Mesenchymal stem cell (in vitro differentiated cells and primary cell): ENCODE measurements around the gene SH3TC1.

ENCODE experiments used
- DNase-seq: peaks from one replicate; pipeline ENCODE4 v3.0.0-alpha.2; 2013
- H2AFZ ChIP-seq: one replicate; pipeline ENCODE4 v1.6.1; 2013; ENCODE audit warnings: low read depth, mild to moderate bottlenecking, control low read depth, inconsistent platforms, low read length, moderate library complexity
- H2AK5ac ChIP-seq: 2 replicates; pipeline ENCODE4 v1.6.1; 2013; ENCODE audit warnings: low read length, moderate library complexity, mild to moderate bottlenecking, inconsistent platforms; ENCODE audit not compliant: severe bottlenecking
- H2BK120ac ChIP-seq: one replicate; pipeline ENCODE4 v1.6.1; 2013; ENCODE audit warnings: low read depth, mild to moderate bottlenecking, inconsistent platforms, low read length, moderate library complexity
- H2BK12ac ChIP-seq, 2 experiments: one replicate each; pipeline ENCODE4 v1.6.1; 2013; ENCODE audit warnings: inconsistent platforms in 2 of 2, low read length in 2 of 2, mild to moderate bottlenecking in 2 of 2, moderate library complexity in 2 of 2, control low read depth in 1 of 2
- H2BK15ac ChIP-seq: one replicate; pipeline ENCODE4 v1.6.1; 2013; ENCODE audit warnings: mild to moderate bottlenecking, low read depth, inconsistent platforms; ENCODE audit not compliant: poor library complexity, severe bottlenecking
- H2BK5ac ChIP-seq: 2 replicates; pipeline ENCODE4 v1.6.1; 2013; ENCODE audit warnings: low read depth, mild to moderate bottlenecking, low read length, control low read depth, inconsistent platforms; ENCODE audit not compliant: poor library complexity, severe bottlenecking
- H3K14ac ChIP-seq, 2 experiments: one replicate each; pipeline ENCODE4 v1.6.1; 2013; ENCODE audit warnings: inconsistent platforms in 2 of 2, low read length in 2 of 2, control low read depth in 1 of 2, mild to moderate bottlenecking in 1 of 2, moderate library complexity in 1 of 2
- H3K18ac ChIP-seq, 2 experiments: one replicate each; pipeline ENCODE4 v1.6.1; 2013; ENCODE audit warnings: inconsistent platforms in 2 of 2, low read length in 2 of 2, control low read depth in 1 of 2, low read depth in 1 of 2, mild to moderate bottlenecking in 1 of 2
- H3K23ac ChIP-seq, 2 experiments: one replicate each; pipeline ENCODE4 v1.6.1; 2013; ENCODE audit warnings: inconsistent platforms in 2 of 2, low read length in 2 of 2, mild to moderate bottlenecking in 2 of 2, moderate library complexity in 2 of 2, control low read depth in 1 of 2
- H3K27ac ChIP-seq: 2 replicates; pipeline ENCODE4 v1.5.1; 2013; ENCODE audit warnings: mild to moderate bottlenecking, moderate library complexity, low read length, control low read depth, inconsistent platforms; ENCODE audit not compliant: poor library complexity, severe bottlenecking
- H3K27me3 ChIP-seq, 2 experiments: 2 replicates each; pipeline versions ENCODE4 v1.6.1 to v1.7.0; 2013; ENCODE audit warnings: low read length in 2 of 2, mild to moderate bottlenecking in 2 of 2, moderate library complexity in 2 of 2, control low read depth in 1 of 2, inconsistent platforms in 1 of 2; ENCODE audit not compliant: control insufficient read depth in 1 of 2, insufficient read depth in 1 of 2
- H3K36me3 ChIP-seq, 2 experiments: 2 replicates each; pipeline versions ENCODE4 v1.6.1 to v1.7.0; 2013; ENCODE audit warnings: low read length in 2 of 2, control low read depth in 1 of 2, inconsistent platforms in 1 of 2, low read depth in 1 of 2, mild to moderate bottlenecking in 1 of 2; ENCODE audit not compliant: insufficient read depth in 2 of 2, control insufficient read depth in 1 of 2
- H3K4ac ChIP-seq, 2 experiments: one replicate each; pipeline ENCODE4 v1.6.1; 2013; ENCODE audit warnings: inconsistent platforms in 2 of 2, low read length in 2 of 2, mild to moderate bottlenecking in 2 of 2, moderate library complexity in 2 of 2, control low read depth in 1 of 2, low read depth in 1 of 2
- H3K4me1 ChIP-seq: 2 replicates; pipeline ENCODE4 v1.6.1; 2013; ENCODE audit warnings: low read depth, low read length, control low read depth; ENCODE audit not compliant: control insufficient read depth, insufficient read depth
- H3K4me2 ChIP-seq: 2 replicates; pipeline ENCODE4 v1.6.1; 2013; ENCODE audit warnings: low read length, mild to moderate bottlenecking, inconsistent platforms; ENCODE audit not compliant: poor library complexity, severe bottlenecking
- H3K4me3 ChIP-seq, 2 experiments: 2 replicates each; pipeline versions ENCODE4 v1.5.1 to v1.7.0; 2013; ENCODE audit warnings: low read length in 2 of 2, mild to moderate bottlenecking in 2 of 2, control low read depth in 1 of 2, low read depth in 1 of 2; ENCODE audit not compliant: insufficient read depth in 1 of 2
- H3K79me1 ChIP-seq: replicated peaks from 2 replicates; pipeline ENCODE4 v1.6.1; 2013; ENCODE audit warnings: mild to moderate bottlenecking, control low read depth, low read length, inconsistent platforms; ENCODE audit not compliant: poor library complexity, severe bottlenecking
- H3K9ac ChIP-seq: 2 replicates; pipeline ENCODE4 v1.7.0; 2013; ENCODE audit warnings: mild to moderate bottlenecking, low read length, moderate library complexity
- H3K9me3 ChIP-seq: 2 replicates; pipeline ENCODE4 v1.7.0; 2013; ENCODE audit warnings: mild to moderate bottlenecking, low read length; ENCODE audit not compliant: control insufficient read depth
- H4K8ac ChIP-seq: one replicate; pipeline ENCODE4 v1.6.1; 2013; ENCODE audit warnings: inconsistent platforms, mild to moderate bottlenecking, low read length, moderate library complexity
- H4K91ac ChIP-seq: one replicate; pipeline ENCODE4 v1.6.1; 2013; ENCODE audit warnings: mild to moderate bottlenecking, low read length, inconsistent platforms
- WGBS: methylation state at CpG from one replicate; pipeline ENCODE4 v1.1.7; 2013; ENCODE audit warnings: mixed read lengths; 5-methylcytosine and 5-hydroxymethylcytosine counted together

The SH3TC1 gene

DNA sequence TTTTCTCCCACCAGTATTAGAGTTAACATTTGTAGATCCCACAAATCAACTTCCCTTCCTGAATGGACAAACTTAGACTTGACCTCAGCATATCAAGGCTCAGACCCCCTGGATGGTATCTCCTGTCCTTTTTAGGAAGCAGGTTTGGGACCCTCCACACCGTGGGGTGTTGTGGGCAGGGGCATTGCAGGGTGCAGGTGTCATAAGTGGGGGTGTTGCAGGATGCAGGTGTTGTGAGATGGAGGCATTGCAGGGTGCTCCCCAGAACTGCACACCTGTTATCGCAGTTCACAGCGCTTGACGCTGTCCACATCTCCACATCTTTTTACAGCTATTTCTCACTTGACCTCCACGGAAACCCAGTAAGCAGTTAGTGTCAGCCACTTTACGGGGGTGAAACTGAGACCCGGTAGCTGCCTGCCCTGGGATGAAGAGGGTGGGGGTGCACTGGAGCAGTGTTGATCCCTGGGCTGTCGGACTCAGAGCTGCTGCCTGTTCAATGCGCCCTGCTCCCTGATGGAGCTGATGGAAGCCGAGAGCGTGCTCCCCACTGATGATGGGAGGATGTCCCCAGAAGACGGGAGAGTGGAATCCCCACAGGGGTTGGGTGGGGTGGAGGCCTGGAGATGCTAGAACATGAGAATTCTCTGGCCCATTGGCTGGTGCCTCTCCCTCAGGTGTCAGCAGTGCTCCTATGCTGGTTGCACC, 25.3 kb downstream of the SH3TC1 start:
- H3K9ac ChIP-seq = no peak overlapping the region
- no peaks in the 10 kb centered on the region for H3K9me3 ChIP-seq
- H3K4ac ChIP-seq = no peak overlapping the region
- no peak overlapping the region for H2BK5ac ChIP-seq
- no peak overlapping the region for H2BK120ac ChIP-seq
- H4K8ac ChIP-seq = no peak overlapping the region
- H3K27ac ChIP-seq = no peak overlapping the region
- peaks cover 26% of the 10 kb centered on the region for H3K4me1 ChIP-seq
- H3K23ac ChIP-seq = no peak overlapping the region
- no peak for DNase-seq
- H2AFZ ChIP-seq = no peak overlapping the region
- no peak overlapping the region for H4K91ac ChIP-seq
- H3K4me2 ChIP-seq = no peak overlapping the region
- peaks cover 7% of the 10 kb centered on the region for H3K79me1 ChIP-seq
- no peak overlapping the region for H2BK15ac ChIP-seq
- H2BK12ac ChIP-seq = no peak overlapping the region
- WGBS = 96% methylated on average over 11 of the region's 12 CpGs
- peak overlapping the region in 1 of 2 experiments; percentile 20 for H3K4me3 ChIP-seq
- H2AK5ac ChIP-seq = no peak overlapping the region
- no peak overlapping the region for H3K14ac ChIP-seq
- no peak overlapping the region for H3K18ac ChIP-seq
- H3K27me3 ChIP-seq = peaks cover 0 to 11% of the 10 kb centered on the region in 2 experiments
- H3K36me3 ChIP-seq = peaks cover 19 to 69% of the 10 kb centered on the region in 2 experiments

GRCh38 chr4:8224975-8225625, 26.0 kb downstream of the SH3TC1 start:
- WGBS = 89% methylated on average over 12 of the region's 12 CpGs
- no peak overlapping the region for H3K9ac ChIP-seq
- no peak overlapping the region for H2BK5ac ChIP-seq
- no peak overlapping the region for H2BK15ac ChIP-seq
- no peak overlapping the region for H3K18ac ChIP-seq
- no peak for DNase-seq
- H3K14ac ChIP-seq = no peak overlapping the region
- no peak overlapping the region for H4K8ac ChIP-seq
- H2BK120ac ChIP-seq = no peak overlapping the region
- no peaks in the 10 kb centered on the region for H3K9me3 ChIP-seq
- H4K91ac ChIP-seq = no peak overlapping the region
- peak overlapping the region in 1 of 2 experiments; percentile 20 for H3K4me3 ChIP-seq
- H3K4me2 ChIP-seq = no peak overlapping the region
- no peak overlapping the region for H2AFZ ChIP-seq
- H3K36me3 ChIP-seq = peaks cover 19 to 62% of the 10 kb centered on the region in 2 experiments
- no peak overlapping the region for H3K23ac ChIP-seq
- peaks cover 0 to 11% of the 10 kb centered on the region in 2 experiments for H3K27me3 ChIP-seq
- H3K27ac ChIP-seq = no peak overlapping the region
- no peak overlapping the region for H2AK5ac ChIP-seq
- H3K79me1 ChIP-seq = peaks cover 7% of the 10 kb centered on the region
- no peak overlapping the region for H3K4ac ChIP-seq
- peaks cover 28% of the 10 kb centered on the region for H3K4me1 ChIP-seq
- H2BK12ac ChIP-seq = no peak overlapping the region

DNA sequence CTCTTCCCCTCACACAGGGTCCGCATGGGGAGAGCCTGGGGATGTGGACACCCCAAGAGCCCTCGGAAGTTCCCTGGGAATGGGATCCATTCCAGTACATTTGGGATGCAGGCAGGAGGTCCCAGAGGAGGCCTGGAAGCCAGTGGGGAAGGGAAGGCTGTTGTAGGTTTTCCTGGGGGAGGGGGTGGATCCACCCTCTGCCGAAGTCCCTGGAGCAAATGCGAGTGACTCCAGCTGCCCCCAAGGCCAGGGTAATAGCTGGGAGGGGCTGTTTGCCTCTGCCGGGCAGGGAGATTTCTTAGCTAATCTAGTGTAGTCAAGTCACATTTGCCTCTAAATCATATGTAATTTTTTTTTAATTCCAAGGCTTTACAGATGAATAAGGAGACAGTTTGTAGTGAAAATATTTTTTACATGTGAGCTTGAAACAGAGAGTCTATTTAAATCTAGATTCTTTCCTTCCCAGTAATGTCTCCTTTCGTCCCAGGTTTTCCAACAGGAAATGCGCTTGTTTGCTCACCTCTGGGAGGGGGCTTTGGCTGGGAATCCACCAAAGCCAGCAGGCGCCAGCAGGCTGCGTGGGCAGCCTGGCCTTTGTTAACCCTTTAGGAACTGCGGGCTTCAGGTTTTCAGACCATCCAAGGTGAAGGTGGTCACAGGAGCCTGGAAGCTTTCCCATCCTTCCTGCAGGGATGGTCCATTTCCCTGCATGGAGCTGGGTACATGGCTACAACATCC, 26.8 kb downstream of the SH3TC1 start:
- no peak overlapping the region for H3K18ac ChIP-seq
- peaks cover 28% of the 10 kb centered on the region for H3K4me1 ChIP-seq
- no peak overlapping the region for H2BK15ac ChIP-seq
- no peaks in the 10 kb centered on the region for H3K9me3 ChIP-seq
- H4K91ac ChIP-seq = no peak overlapping the region
- 37% methylated on average over 9 of the region's 10 CpGs for WGBS
- H3K4me3 ChIP-seq = no peak overlapping the region
- H4K8ac ChIP-seq = no peak overlapping the region
- no peak overlapping the region for H3K4ac ChIP-seq
- peaks cover 7% of the 10 kb centered on the region for H3K79me1 ChIP-seq
- no peak overlapping the region for H2BK12ac ChIP-seq
- peaks cover 0 to 11% of the 10 kb centered on the region in 2 experiments for H3K27me3 ChIP-seq
- H3K27ac ChIP-seq = no peak overlapping the region
- no peak overlapping the region for H3K9ac ChIP-seq
- H3K4me2 ChIP-seq = no peak overlapping the region
- no peak overlapping the region for H2BK5ac ChIP-seq
- DNase-seq = no peak
- H2AK5ac ChIP-seq = no peak overlapping the region
- no peak overlapping the region for H3K23ac ChIP-seq
- no peak overlapping the region for H2AFZ ChIP-seq
- H3K36me3 ChIP-seq = peaks cover 19 to 55% of the 10 kb centered on the region in 2 experiments
- no peak overlapping the region for H2BK120ac ChIP-seq
- H3K14ac ChIP-seq = no peak overlapping the region

DNA sequence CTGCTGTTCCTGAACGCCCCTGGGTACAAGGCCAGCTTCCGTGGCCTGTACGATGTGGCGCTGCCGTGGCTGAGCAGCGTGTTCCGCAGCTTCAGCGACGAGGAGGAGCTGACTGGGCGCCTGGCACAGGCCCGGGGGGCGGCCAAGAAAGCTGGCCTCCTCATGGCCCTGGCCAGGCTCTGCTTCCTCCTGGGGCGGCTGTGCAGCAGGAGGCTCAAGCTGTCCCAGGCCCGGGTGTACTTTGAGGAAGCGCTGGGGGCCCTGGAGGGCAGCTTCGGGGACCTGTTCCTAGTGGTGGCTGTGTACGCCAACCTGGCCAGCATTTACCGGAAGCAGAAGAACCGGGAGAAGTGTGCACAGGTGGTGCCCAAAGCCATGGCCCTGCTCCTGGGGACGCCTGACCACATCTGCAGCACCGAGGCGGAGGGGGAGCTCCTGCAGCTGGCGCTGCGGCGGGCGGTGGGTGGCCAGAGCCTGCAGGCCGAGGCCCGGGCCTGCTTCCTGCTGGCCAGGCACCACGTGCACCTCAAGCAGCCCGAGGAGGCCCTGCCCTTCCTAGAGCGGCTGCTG, 28.2 kb downstream of the SH3TC1 start:
- no peak overlapping the region for H2BK5ac ChIP-seq
- peaks cover 38% of the 10 kb centered on the region for H3K4me1 ChIP-seq
- H3K23ac ChIP-seq = no peak overlapping the region
- H3K9me3 ChIP-seq = no peaks in the 10 kb centered on the region
- H3K4ac ChIP-seq = no peak overlapping the region
- no peak overlapping the region for H2AK5ac ChIP-seq
- H3K14ac ChIP-seq = no peak overlapping the region
- no peak overlapping the region for H4K91ac ChIP-seq
- no peak overlapping the region for H2BK120ac ChIP-seq
- WGBS = 95% methylated on average over 31 of the region's 31 CpGs
- no peak for DNase-seq
- no peak overlapping the region for H4K8ac ChIP-seq
- H2BK12ac ChIP-seq = no peak overlapping the region
- H3K79me1 ChIP-seq = peaks cover 7% of the 10 kb centered on the region
- no peak overlapping the region for H3K27ac ChIP-seq
- no peak overlapping the region for H2BK15ac ChIP-seq
- H3K4me3 ChIP-seq = no peak overlapping the region
- peaks cover 0 to 11% of the 10 kb centered on the region in 2 experiments for H3K27me3 ChIP-seq
- no peak overlapping the region for H3K18ac ChIP-seq
- H3K36me3 ChIP-seq = peaks cover 19 to 57% of the 10 kb centered on the region in 2 experiments
- H3K4me2 ChIP-seq = no peak overlapping the region
- H3K9ac ChIP-seq = no peak overlapping the region
- H2AFZ ChIP-seq = no peak overlapping the region
